HEK293 (cell line): ENCODE results near the gene CNPY2.

ENCODE experiments used
- OVOL3 ChIP-seq: fragments of 450-650 bp; formaldehyde crosslinking; IDR thresholded peaks from 2 replicates; pipeline ENCODE4 v1.5.1; 2016; ENCODE audit warnings: missing biosample characterization, missing genetic modification characterization
- RBAK ChIP-seq: fragments of 450-650 bp; formaldehyde crosslinking; IDR thresholded peaks from 2 replicates; pipeline ENCODE4 v1.5.1; 2016; ENCODE audit warnings: missing biosample characterization, missing genetic modification characterization
- SALL2 ChIP-seq: fragments of 450-650 bp; formaldehyde crosslinking; IDR thresholded peaks from 2 replicates; pipeline ENCODE4 v1.5.0; 2017; ENCODE audit warnings: missing biosample characterization, mild to moderate bottlenecking, missing genetic modification characterization, borderline replicate concordance
- SCRT2 ChIP-seq: fragments of 450-650 bp; formaldehyde crosslinking; IDR thresholded peaks from 2 replicates; pipeline ENCODE4 v1.5.1; 2016; ENCODE audit warnings: missing biosample characterization, missing genetic modification characterization
- SP7 ChIP-seq: fragments of 450-650 bp; formaldehyde crosslinking; IDR thresholded peaks from 2 replicates; pipeline ENCODE4 v1.5.1; 2016; ENCODE audit warnings: missing biosample characterization, missing genetic modification characterization
- TRIM28 ChIP-seq: IDR thresholded peaks from 2 replicates; pipeline ENCODE4 v1.6.1; 2011; ENCODE audit warnings: low read length, control low read depth, borderline replicate concordance
- YY2 ChIP-seq: fragments of 450-650 bp; formaldehyde crosslinking; IDR thresholded peaks from 2 replicates; pipeline ENCODE4 v1.5.1; 2016; ENCODE audit warnings: missing biosample characterization, missing genetic modification characterization
- ZBTB8A ChIP-seq: fragments of 450-650 bp; formaldehyde crosslinking; IDR thresholded peaks from 2 replicates; pipeline ENCODE4 v1.5.1; 2016; ENCODE audit warnings: missing biosample characterization, missing genetic modification characterization
- ZEB2 ChIP-seq: fragments of 450-650 bp; formaldehyde crosslinking; IDR thresholded peaks from 2 replicates; pipeline ENCODE4 v1.5.1; 2016; ENCODE audit warnings: missing biosample characterization, missing genetic modification characterization
- ZFHX2 ChIP-seq: fragments of 450-650 bp; formaldehyde crosslinking; conservative IDR thresholded peaks from 2 replicates; pipeline ENCODE4 v1.5.1; 2016; ENCODE audit warnings: missing biosample characterization, missing genetic modification characterization
- ZFP3 ChIP-seq: fragments of 450-650 bp; formaldehyde crosslinking; IDR thresholded peaks from 2 replicates; pipeline ENCODE4 v1.5.1; 2016; ENCODE audit warnings: low read depth, missing biosample characterization, missing genetic modification characterization
- ZFP37 ChIP-seq: fragments of 450-650 bp; formaldehyde crosslinking; IDR thresholded peaks from 2 replicates; pipeline ENCODE4 v1.5.1; 2016; ENCODE audit warnings: missing biosample characterization, missing genetic modification characterization
- ZNF157 ChIP-seq: fragments of 450-650 bp; formaldehyde crosslinking; IDR thresholded peaks from 2 replicates; pipeline ENCODE4 v1.5.1; 2016; ENCODE audit warnings: missing biosample characterization, missing genetic modification characterization
- ZNF223 ChIP-seq: fragments of 450-650 bp; formaldehyde crosslinking; IDR thresholded peaks from 2 replicates; pipeline ENCODE4 v1.5.1; 2016; ENCODE audit warnings: missing biosample characterization, missing genetic modification characterization
- ZNF274 ChIP-seq, 2 experiments: fragments of 200-500 bp in 1 of 2; fragments of 450-650 bp in 1 of 2; sonication (Bioruptor generic) in 1 of 2; formaldehyde crosslinking in 1 of 2; IDR thresholded peaks; 2 replicates each; pipeline versions ENCODE4 v1.5.1 to v1.6.1; 2014 to 2016; ENCODE audit warnings: borderline replicate concordance in 1 of 2, inconsistent platforms in 1 of 2, low read length in 1 of 2, missing biosample characterization in 1 of 2, missing genetic modification characterization in 1 of 2
- ZNF292 ChIP-seq: fragments of 450-650 bp; formaldehyde crosslinking; IDR thresholded peaks from 2 replicates; pipeline ENCODE4 v1.5.1; 2016; ENCODE audit warnings: low read depth, missing biosample characterization, missing genetic modification characterization, borderline replicate concordance
- ZNF311 ChIP-seq: fragments of 450-650 bp; formaldehyde crosslinking; IDR thresholded peaks from 2 replicates; pipeline ENCODE4 v1.5.1; 2017; ENCODE audit warnings: missing biosample characterization, missing genetic modification characterization, borderline replicate concordance
- ZNF324 ChIP-seq: fragments of 450-650 bp; formaldehyde crosslinking; IDR thresholded peaks from 2 replicates; pipeline ENCODE4 v1.5.1; 2016; ENCODE audit warnings: missing biosample characterization, missing genetic modification characterization
- ZNF366 ChIP-seq: fragments of 450-650 bp; formaldehyde crosslinking; conservative IDR thresholded peaks from 2 replicates; pipeline ENCODE4 v1.5.1; 2016; ENCODE audit warnings: missing biosample characterization, missing genetic modification characterization
- ZNF37A ChIP-seq: fragments of 450-650 bp; IDR thresholded peaks from 2 replicates; pipeline ENCODE4 v1.5.1; 2018; ENCODE audit warnings: missing biosample characterization, missing genetic modification characterization
- ZNF416 ChIP-seq: fragments of 450-650 bp; formaldehyde crosslinking; IDR thresholded peaks from 2 replicates; pipeline ENCODE4 v1.5.1; 2016; ENCODE audit warnings: missing biosample characterization, missing genetic modification characterization
- ZNF473 ChIP-seq: fragments of 450-650 bp; formaldehyde crosslinking; IDR thresholded peaks from 2 replicates; pipeline ENCODE4 v1.5.1; 2017; ENCODE audit warnings: missing biosample characterization, missing genetic modification characterization
- ZNF510 ChIP-seq: fragments of 450-650 bp; formaldehyde crosslinking; IDR thresholded peaks from 2 replicates; pipeline ENCODE4 v1.5.1; 2018; ENCODE audit warnings: mild to moderate bottlenecking, missing genetic modification characterization, missing biosample characterization; ENCODE audit not compliant: insufficient replicate concordance
- ZNF561 ChIP-seq: fragments of 450-650 bp; IDR thresholded peaks from 2 replicates; pipeline ENCODE4 v1.5.1; 2018; ENCODE audit warnings: missing biosample characterization, missing genetic modification characterization, borderline replicate concordance
- ZNF654 ChIP-seq: fragments of 450-650 bp; formaldehyde crosslinking; IDR thresholded peaks from 2 replicates; pipeline ENCODE4 v1.5.1; 2016; ENCODE audit warnings: low read depth, missing biosample characterization, missing genetic modification characterization
- ZNF664 ChIP-seq: fragments of 450-650 bp; formaldehyde crosslinking; IDR thresholded peaks from 2 replicates; pipeline ENCODE4 v1.5.1; 2016; ENCODE audit warnings: missing biosample characterization, missing genetic modification characterization
- ZNF76 ChIP-seq: fragments of 450-650 bp; formaldehyde crosslinking; IDR thresholded peaks from 2 replicates; pipeline ENCODE4; 2016; ENCODE audit warnings: low read depth, missing biosample characterization, missing genetic modification characterization, borderline replicate concordance
- ZXDB ChIP-seq: fragments of 450-650 bp; formaldehyde crosslinking; IDR thresholded peaks from 2 replicates; pipeline ENCODE4 v1.5.1; 2016; ENCODE audit warnings: missing biosample characterization, missing genetic modification characterization
- TF ChIP-seq, protein P1 (sequence below): fragments of 450-650 bp; formaldehyde crosslinking; IDR thresholded peaks from 2 replicates; pipeline ENCODE4 v1.5.1; 2016; ENCODE audit warnings: missing biosample characterization, missing genetic modification characterization
- TF ChIP-seq, protein P2 (sequence below): fragments of 450-650 bp; IDR thresholded peaks from 2 replicates; pipeline ENCODE4 v1.5.1; 2018; ENCODE audit warnings: missing biosample characterization, mild to moderate bottlenecking, missing genetic modification characterization
- TF ChIP-seq, protein P3 (sequence below): fragments of 450-650 bp; formaldehyde crosslinking; IDR thresholded peaks from 2 replicates; pipeline ENCODE4 v1.5.1; 2016; ENCODE audit warnings: missing biosample characterization, missing genetic modification characterization, low read depth
- TF ChIP-seq, protein P4 (sequence below): fragments of 450-650 bp; formaldehyde crosslinking; IDR thresholded peaks from 2 replicates; pipeline ENCODE4 v1.5.1; 2016; ENCODE audit warnings: missing biosample characterization, missing genetic modification characterization

CNPY2 gene

DNA sequence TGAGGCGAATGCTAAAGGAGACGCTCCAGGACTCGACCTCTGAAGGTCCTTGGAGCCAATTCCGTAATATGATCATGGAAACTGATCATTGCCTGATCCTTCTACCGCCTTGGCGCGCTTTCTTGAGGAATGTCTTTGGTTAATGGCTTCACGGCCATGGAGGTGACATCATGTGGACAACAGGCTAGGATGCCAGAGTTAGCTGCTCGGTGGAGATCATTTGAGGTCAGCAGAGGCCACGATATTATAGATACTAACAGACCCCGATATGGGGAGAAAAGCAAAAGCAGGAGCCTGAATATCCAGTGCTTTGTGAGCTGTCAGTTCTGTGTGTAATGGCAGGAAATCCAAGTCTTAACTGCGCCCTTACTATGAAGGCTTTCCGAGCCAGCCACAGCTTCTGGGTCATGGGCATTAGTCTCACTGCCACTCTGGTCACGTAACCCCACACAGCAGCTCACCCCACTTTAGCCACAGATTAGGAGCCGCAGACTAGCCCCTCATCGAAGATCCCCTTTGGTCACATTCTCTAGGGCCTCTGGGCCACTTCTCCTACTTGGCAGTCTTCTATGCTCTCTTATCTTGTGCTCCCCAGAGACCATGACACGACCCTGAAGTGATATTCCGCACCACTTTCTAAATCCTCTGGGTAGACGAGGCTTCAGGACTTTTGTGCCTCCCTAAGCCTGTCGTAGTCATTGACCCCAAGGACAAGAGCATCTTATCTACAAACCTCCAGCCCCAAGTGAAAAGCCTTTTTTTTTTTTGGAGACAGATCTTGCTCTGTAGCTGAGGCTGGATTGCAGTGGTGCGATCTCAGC is 14.9 kb downstream of the CNPY2 start (continued):
- TF ChIP-seq OVOL3 (tag by site-specific recombination): no peak
- peak; percentile 41; the same call in 1 of the 2 replicates for TF ChIP-seq SP7 (tag by site-specific recombination)
- no peak for TF ChIP-seq ZNF416 (tag by site-specific recombination)
- no peak for TF ChIP-seq ZNF311 (tag by site-specific recombination)
- TF ChIP-seq ZNF324 (tag by site-specific recombination): no peak
- TF ChIP-seq YY2: peak; percentile 67; the same call in 1 of the 2 replicates
- no peak for TF ChIP-seq ZBTB8A (tag by site-specific recombination)
- TF ChIP-seq ZNF366 (tag by site-specific recombination): no peak
- no peak for TF ChIP-seq ZNF37A
- 0 out of 2 replicates have a peak, but pooled peaks have one; percentile 8 for TF ChIP-seq ZNF654 (tag by site-specific recombination)
- TF ChIP-seq, protein P1, sequence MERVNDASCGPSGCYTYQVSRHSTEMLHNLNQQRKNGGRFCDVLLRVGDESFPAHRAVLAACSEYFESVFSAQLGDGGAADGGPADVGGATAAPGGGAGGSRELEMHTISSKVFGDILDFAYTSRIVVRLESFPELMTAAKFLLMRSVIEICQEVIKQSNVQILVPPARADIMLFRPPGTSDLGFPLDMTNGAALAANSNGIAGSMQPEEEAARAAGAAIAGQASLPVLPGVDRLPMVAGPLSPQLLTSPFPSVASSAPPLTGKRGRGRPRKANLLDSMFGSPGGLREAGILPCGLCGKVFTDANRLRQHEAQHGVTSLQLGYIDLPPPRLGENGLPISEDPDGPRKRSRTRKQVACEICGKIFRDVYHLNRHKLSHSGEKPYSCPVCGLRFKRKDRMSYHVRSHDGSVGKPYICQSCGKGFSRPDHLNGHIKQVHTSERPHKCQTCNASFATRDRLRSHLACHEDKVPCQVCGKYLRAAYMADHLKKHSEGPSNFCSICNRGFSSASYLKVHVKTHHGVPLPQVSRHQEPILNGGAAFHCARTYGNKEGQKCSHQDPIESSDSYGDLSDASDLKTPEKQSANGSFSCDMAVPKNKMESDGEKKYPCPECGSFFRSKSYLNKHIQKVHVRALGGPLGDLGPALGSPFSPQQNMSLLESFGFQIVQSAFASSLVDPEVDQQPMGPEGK (tag by site-specific recombination): no peak
- TF ChIP-seq RBAK (tag by site-specific recombination): no peak
- TF ChIP-seq, protein P2, sequence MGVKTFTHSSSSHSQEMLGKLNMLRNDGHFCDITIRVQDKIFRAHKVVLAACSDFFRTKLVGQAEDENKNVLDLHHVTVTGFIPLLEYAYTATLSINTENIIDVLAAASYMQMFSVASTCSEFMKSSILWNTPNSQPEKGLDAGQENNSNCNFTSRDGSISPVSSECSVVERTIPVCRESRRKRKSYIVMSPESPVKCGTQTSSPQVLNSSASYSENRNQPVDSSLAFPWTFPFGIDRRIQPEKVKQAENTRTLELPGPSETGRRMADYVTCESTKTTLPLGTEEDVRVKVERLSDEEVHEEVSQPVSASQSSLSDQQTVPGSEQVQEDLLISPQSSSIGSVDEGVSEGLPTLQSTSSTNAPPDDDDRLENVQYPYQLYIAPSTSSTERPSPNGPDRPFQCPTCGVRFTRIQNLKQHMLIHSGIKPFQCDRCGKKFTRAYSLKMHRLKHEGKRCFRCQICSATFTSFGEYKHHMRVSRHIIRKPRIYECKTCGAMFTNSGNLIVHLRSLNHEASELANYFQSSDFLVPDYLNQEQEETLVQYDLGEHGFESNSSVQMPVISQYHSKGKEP: no peak
- TF ChIP-seq ZNF157: no peak
- TF ChIP-seq ZNF510: no peak
- no peak for TF ChIP-seq SALL2 (tag by site-specific recombination)
- TF ChIP-seq ZNF223 (tag by site-specific recombination): no peak
- no peak for TF ChIP-seq ZNF664 (tag by site-specific recombination)
- TF ChIP-seq, protein P3, sequence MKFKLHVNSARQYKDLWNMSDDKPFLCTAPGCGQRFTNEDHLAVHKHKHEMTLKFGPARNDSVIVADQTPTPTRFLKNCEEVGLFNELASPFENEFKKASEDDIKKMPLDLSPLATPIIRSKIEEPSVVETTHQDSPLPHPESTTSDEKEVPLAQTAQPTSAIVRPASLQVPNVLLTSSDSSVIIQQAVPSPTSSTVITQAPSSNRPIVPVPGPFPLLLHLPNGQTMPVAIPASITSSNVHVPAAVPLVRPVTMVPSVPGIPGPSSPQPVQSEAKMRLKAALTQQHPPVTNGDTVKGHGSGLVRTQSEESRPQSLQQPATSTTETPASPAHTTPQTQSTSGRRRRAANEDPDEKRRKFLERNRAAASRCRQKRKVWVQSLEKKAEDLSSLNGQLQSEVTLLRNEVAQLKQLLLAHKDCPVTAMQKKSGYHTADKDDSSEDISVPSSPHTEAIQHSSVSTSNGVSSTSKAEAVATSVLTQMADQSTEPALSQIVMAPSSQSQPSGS (tag by site-specific recombination): peak; percentile 84
- no peak for TF ChIP-seq ZNF473 (tag by site-specific recombination)
- TF ChIP-seq ZFP37: no peak
- no peak; the same call in 1 of the 2 replicates for TF ChIP-seq ZNF561 (tag by site-specific recombination)
- TF ChIP-seq, protein P4, sequence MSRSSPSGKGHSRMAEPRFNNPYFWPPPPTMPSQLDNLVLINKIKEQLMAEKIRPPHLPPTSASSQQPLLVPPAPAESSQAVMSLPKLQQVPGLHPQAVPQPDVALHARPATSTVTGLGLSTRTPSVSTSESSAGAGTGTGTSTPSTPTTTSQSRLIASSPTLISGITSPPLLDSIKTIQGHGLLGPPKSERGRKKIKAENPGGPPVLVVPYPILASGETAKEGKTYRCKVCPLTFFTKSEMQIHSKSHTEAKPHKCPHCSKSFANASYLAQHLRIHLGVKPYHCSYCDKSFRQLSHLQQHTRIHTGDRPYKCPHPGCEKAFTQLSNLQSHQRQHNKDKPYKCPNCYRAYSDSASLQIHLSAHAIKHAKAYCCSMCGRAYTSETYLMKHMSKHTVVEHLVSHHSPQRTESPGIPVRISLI (tag by site-specific recombination): no peak
- TF ChIP-seq ZNF292 (tag by site-specific recombination): no peak
- TF ChIP-seq ZNF274 (IDR thresholded peaks at IDR 0.05; ENCODE audit: low read length): no peak
- no peak for TF ChIP-seq ZNF274 (tag by site-specific recombination; IDR thresholded peaks at IDR 0.05; ENCODE audit: borderline replicate concordance)
- TF ChIP-seq TRIM28: no peak
- TF ChIP-seq ZXDB (tag by site-specific recombination): no peak
- no peak for TF ChIP-seq ZEB2
- peak; percentile 67; the same call in 1 of the 2 replicates for TF ChIP-seq SCRT2 (tag by site-specific recombination)
- no peak for TF ChIP-seq ZNF76 (tag by site-specific recombination)
- TF ChIP-seq ZFP3: no peak
- TF ChIP-seq ZFHX2 (tag by site-specific recombination): no peak
